IPS DF 6.9 (cell line): ENCODE results near the gene TBC1D30.
A peak's percentile ranks its signal among the peaks of the same experiment; 100 is the strongest.

Experiments
- DNase-seq: peaks from one replicate; pipeline ENCODE4 v3.0.0-alpha.2; 2013; ENCODE audit warnings: low read depth, low spot score
- H3K27ac ChIP-seq: one replicate; pipeline ENCODE4 v1.5.1; 2013; ENCODE audit warnings: low read length, control low read depth
- H3K27me3 ChIP-seq: 2 replicates; pipeline ENCODE4 v1.6.1; 2013; ENCODE audit warnings: mild to moderate bottlenecking, low read length; ENCODE audit not compliant: control insufficient read depth, insufficient read depth
- H3K36me3 ChIP-seq: 2 replicates; pipeline ENCODE4 v1.6.1; 2013; ENCODE audit warnings: low read length; ENCODE audit not compliant: control insufficient read depth, insufficient read depth
- H3K4me1 ChIP-seq: 2 replicates; pipeline ENCODE4 v1.6.1; 2013; ENCODE audit warnings: low read length; ENCODE audit not compliant: control insufficient read depth, insufficient read depth
- H3K4me3 ChIP-seq: 2 replicates; pipeline ENCODE4 v1.5.1; 2013; ENCODE audit warnings: mild to moderate bottlenecking, low read length
- H3K9me3 ChIP-seq: 2 replicates; pipeline ENCODE4 v1.6.1; 2013; ENCODE audit warnings: low read length, inconsistent platforms; ENCODE audit not compliant: control insufficient read depth, insufficient read depth
- WGBS: extraction: QIAGEN DNeasy Blood & Tissue Kit; methylation state at CpG from one replicate; pipeline ENCODE4 v1.1.7; 2013; ENCODE audit warnings: mixed read lengths, missing lambda C conversion rate; ENCODE audit not compliant: insufficient read length, insufficient coverage; 5-methylcytosine and 5-hydroxymethylcytosine counted together

TBC1D30 gene

GRCh38 chr12:64889434-64890216 is 65.2 kb downstream of the TBC1D30 start:
- Histone ChIP-seq H3K4me3 (no peak overlapping the region), H3K27ac (no peak overlapping the region), H3K36me3 (no peaks in the 10 kb centered on the region), H3K27me3 (no peaks in the 10 kb centered on the region), H3K9me3 (no peaks in the 10 kb centered on the region), H3K4me1 (peaks cover 4% of the 10 kb centered on the region; the same call in 1 of the 2 replicates)
- no CpG with 5 or more reads among the region's 11 CpGs for WGBS
- no peak for DNase-seq

- Histone ChIP-seq H3K9me3 (no peaks in the 10 kb centered on the region), H3K4me1 (peaks cover 4% of the 10 kb centered on the region; the same call in 1 of the 2 replicates), H3K4me3 (no peak overlapping the region), H3K36me3 (no peaks in the 10 kb centered on the region), H3K27ac (no peak overlapping the region), H3K27me3 (no peaks in the 10 kb centered on the region)
- DNase-seq: peak; percentile 39
- no CpG with 5 or more reads among the region's 6 CpGs for WGBS
These were observed 66.5 kb downstream of the TBC1D30 start for GRCh38 chr12:64890873-64891468.

- no CpG with 5 or more reads among the region's 1 CpG for WGBS
- Histone ChIP-seq H3K27ac (no peak overlapping the region), H3K4me1 (peaks cover 4% of the 10 kb centered on the region; the same call in 1 of the 2 replicates), H3K36me3 (no peaks in the 10 kb centered on the region), H3K9me3 (no peaks in the 10 kb centered on the region), H3K27me3 (no peaks in the 10 kb centered on the region), H3K4me3 (no peak overlapping the region)
- no peak for DNase-seq
These were observed 67.2 kb downstream of the TBC1D30 start for GRCh38 chr12:64891629-64892028.

- H3K9me3 ChIP-seq: no peaks in the 10 kb centered on the region
These were observed 68.1 kb downstream of the TBC1D30 start for GRCh38 chr12:64892561-64892960.

GRCh38 chr12:64893961-64894360 is 69.5 kb downstream of the TBC1D30 start:
- Histone ChIP-seq H3K4me1 (peaks cover 4% of the 10 kb centered on the region; the same call in 1 of the 2 replicates), H3K4me3 (no peak overlapping the region), H3K27ac (no peak overlapping the region), H3K27me3 (no peaks in the 10 kb centered on the region), H3K9me3 (no peaks in the 10 kb centered on the region), H3K36me3 (no peaks in the 10 kb centered on the region)
- no CpG with 5 or more reads among the region's 4 CpGs for WGBS
- DNase-seq: no peak

More at GRCh38 chr12:64892561-64892960, 68.1 kb downstream of the TBC1D30 start:
- no peaks in the 10 kb centered on the region for H3K36me3 ChIP-seq
- peaks cover 4% of the 10 kb centered on the region; the same call in 1 of the 2 replicates for H3K4me1 ChIP-seq
- WGBS: no CpG with 5 or more reads among the region's 4 CpGs
- no peak overlapping the region for H3K4me3 ChIP-seq
- H3K27me3 ChIP-seq: no peaks in the 10 kb centered on the region
- H3K27ac ChIP-seq: no peak overlapping the region
- DNase-seq: no peak

- H3K27me3 ChIP-seq: no peaks in the 10 kb centered on the region
- no peaks in the 10 kb centered on the region for H3K9me3 ChIP-seq
- no peak overlapping the region for H3K4me3 ChIP-seq
- peaks cover 2% of the 10 kb centered on the region; the same call in 1 of the 2 replicates for H3K4me1 ChIP-seq
- H3K36me3 ChIP-seq: no peaks in the 10 kb centered on the region
- H3K27ac ChIP-seq: no peak overlapping the region
- WGBS: no CpG with 5 or more reads among the region's 2 CpGs
- DNase-seq: no peak
These were observed 70.5 kb downstream of the TBC1D30 start for GRCh38 chr12:64894827-64895475.

GRCh38 chr12:64895526-64895925 is 71.1 kb downstream of the TBC1D30 start:
- WGBS: no CpG with 5 or more reads among the region's 5 CpGs
- Histone ChIP-seq H3K27ac (no peak overlapping the region), H3K4me1 (no peaks in the 10 kb centered on the region), H3K36me3 (no peaks in the 10 kb centered on the region), H3K9me3 (no peaks in the 10 kb centered on the region), H3K4me3 (no peak overlapping the region), H3K27me3 (no peaks in the 10 kb centered on the region)
- DNase-seq: no peak

GRCh38 chr12:64900540-64900939 is 76.1 kb downstream of the TBC1D30 start:
- no peaks in the 10 kb centered on the region for H3K4me1 ChIP-seq
- no CpG with 5 or more reads among the region's 4 CpGs for WGBS

GRCh38 chr12:64903479-64904152 is 79.2 kb downstream of the TBC1D30 start:
- no peak overlapping the region for H3K4me3 ChIP-seq
- no peak overlapping the region for H3K27ac ChIP-seq
- DNase-seq: no peak
- H3K4me1 ChIP-seq: no peaks in the 10 kb centered on the region
- WGBS: no CpG with 5 or more reads among the region's 5 CpGs
- no peaks in the 10 kb centered on the region for H3K27me3 ChIP-seq
- no peaks in the 10 kb centered on the region for H3K36me3 ChIP-seq
- H3K9me3 ChIP-seq: no peaks in the 10 kb centered on the region

More at GRCh38 chr12:64900540-64900939, 76.1 kb downstream of the TBC1D30 start:
- H3K27me3 ChIP-seq: no peaks in the 10 kb centered on the region
- no peaks in the 10 kb centered on the region for H3K9me3 ChIP-seq
- H3K4me3 ChIP-seq: no peak overlapping the region
- DNase-seq: no peak
- no peaks in the 10 kb centered on the region for H3K36me3 ChIP-seq
- no peak overlapping the region for H3K27ac ChIP-seq

GRCh38 chr12:64907097-64907496 is 82.7 kb downstream of the TBC1D30 start:
- WGBS: no CpG with 5 or more reads among the region's 3 CpGs
- DNase-seq: no peak

More at GRCh38 chr12:64907097-64907496, 82.7 kb downstream of the TBC1D30 start:
- H3K4me3 ChIP-seq: no peak overlapping the region
- H3K4me1 ChIP-seq: no peaks in the 10 kb centered on the region
- H3K36me3 ChIP-seq: no peaks in the 10 kb centered on the region
- no peaks in the 10 kb centered on the region for H3K9me3 ChIP-seq
- H3K27ac ChIP-seq: no peak overlapping the region
- no peaks in the 10 kb centered on the region for H3K27me3 ChIP-seq
